Choroid plexus epithelial cell (primary cell): Measurements from ENCODE around the gene PSME1.

ENCODE experiments used
- DNase-seq: peaks from one replicate; pipeline ENCODE4 v3.0.0-alpha.2; 2010; ENCODE audit warnings: low read depth
- H3K4me3 ChIP-seq: 2 replicates; pipeline ENCODE4 v1.5.1; 2011; ENCODE audit warnings: low read depth, mild to moderate bottlenecking, control low read depth, low read length, moderate library complexity
- TF ChIP-seq, protein P1 (sequence below): conservative IDR thresholded peaks from 2 replicates; pipeline ENCODE4 v1.5.1; 2011; ENCODE audit warnings: low read depth, mild to moderate bottlenecking, control low read depth, inconsistent platforms, low read length, moderate library complexity

Gene PSME1

DNA sequence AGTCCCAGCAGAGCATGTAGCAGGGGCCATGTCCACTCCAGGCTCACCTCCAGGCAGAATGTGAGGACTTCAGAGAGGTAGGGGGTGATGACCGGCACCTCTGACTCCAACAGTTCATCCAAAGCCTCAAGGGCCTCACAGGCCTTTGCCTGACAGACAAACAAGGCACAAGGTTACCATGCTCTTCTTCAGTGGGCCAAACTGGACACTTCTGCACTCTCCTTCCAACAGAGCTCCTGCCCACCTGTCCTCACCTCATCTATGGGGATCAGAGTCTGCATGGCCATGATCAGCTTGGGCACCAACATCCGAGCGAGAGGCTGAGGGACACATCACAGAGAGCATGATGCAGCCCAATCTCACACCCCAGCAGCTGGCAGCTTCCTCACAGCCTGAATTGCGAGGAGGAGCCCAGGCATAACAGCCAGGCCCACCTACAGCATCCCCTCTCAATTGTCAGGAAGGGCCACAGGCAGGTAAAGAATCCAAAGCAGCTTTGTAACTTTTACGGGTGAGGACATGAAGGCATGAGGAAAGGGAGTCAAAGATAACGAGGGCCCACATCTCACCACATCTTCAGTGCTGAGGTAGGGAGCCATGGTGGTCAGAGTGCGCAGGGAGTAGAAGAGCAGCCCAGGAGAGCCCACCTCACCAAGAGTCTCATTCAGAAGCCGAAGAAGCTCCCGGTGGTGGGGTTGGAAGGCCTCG lies 51.0 kb downstream of the PSME1 start:
- H3K4me3 ChIP-seq, result no peak overlapping the region
- no peak for DNase-seq

DNA sequence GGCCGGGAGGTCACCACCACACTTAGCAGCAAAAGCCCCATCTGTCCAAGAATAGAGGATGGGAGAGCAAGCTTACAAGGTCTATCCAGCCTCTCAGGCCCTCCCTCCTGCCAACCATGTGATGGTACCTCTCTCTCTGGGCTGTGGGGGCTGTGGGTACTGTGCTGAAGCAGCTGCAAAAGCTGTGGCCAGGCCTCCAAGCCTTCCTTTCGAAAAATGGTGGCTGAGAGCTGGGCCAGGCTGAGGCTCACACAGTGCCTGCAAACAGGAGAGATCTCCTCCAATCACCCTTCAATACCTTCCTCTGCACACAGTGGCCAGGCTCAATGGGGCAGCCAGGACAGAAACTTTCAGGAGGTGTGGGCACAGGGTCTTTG lies 51.5 kb downstream of the PSME1 start:
- TF ChIP-seq, protein P1, sequence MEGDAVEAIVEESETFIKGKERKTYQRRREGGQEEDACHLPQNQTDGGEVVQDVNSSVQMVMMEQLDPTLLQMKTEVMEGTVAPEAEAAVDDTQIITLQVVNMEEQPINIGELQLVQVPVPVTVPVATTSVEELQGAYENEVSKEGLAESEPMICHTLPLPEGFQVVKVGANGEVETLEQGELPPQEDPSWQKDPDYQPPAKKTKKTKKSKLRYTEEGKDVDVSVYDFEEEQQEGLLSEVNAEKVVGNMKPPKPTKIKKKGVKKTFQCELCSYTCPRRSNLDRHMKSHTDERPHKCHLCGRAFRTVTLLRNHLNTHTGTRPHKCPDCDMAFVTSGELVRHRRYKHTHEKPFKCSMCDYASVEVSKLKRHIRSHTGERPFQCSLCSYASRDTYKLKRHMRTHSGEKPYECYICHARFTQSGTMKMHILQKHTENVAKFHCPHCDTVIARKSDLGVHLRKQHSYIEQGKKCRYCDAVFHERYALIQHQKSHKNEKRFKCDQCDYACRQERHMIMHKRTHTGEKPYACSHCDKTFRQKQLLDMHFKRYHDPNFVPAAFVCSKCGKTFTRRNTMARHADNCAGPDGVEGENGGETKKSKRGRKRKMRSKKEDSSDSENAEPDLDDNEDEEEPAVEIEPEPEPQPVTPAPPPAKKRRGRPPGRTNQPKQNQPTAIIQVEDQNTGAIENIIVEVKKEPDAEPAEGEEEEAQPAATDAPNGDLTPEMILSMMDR, result no peak
- DNase-seq, result no peak
- peak overlapping the region; percentile 81 for H3K4me3 ChIP-seq

More for the DNA sequence above, 51.0 kb downstream of the PSME1 start:
- TF ChIP-seq, protein P1, result no peak
